Left lung (tissue), 10 donors: ENCODE measurements around the gene ANKS6. TPM values are rescaled to one million over a fixed set of nuclear protein-coding genes. Genes with fewer than 3 reads are reported as not detected.
A peak's percentile ranks its signal among the peaks of the same experiment; 100 is the strongest.

ENCODE experiments used
- ATAC-seq: fragments of 200-7000 bp; cut with Tn5 transposase; one replicate; pipeline ENCODE4 v1.9.1; 2020; ENCODE audit warnings: moderate library complexity
- DNase-seq, 4 donors: peaks; one replicate each; pipeline ENCODE4 v3.0.0-alpha.2; 2013 to 2020
- H3K27ac ChIP-seq, 2 donors: fragments of 200-600 bp; sonication (generic) in 1 of 2; one replicate each; pipeline versions ENCODE4 v1.5.0 to v1.8.0; 2020 to 2021
- H3K27me3 ChIP-seq, 2 donors: fragments of 200-600 bp; sonication (generic) in 1 of 2; one replicate each; pipeline versions ENCODE4 v1.5.0 to v1.8.0; 2020 to 2021
- H3K36me3 ChIP-seq, 2 donors: fragments of 200-600 bp; sonication (generic) in 1 of 2; one replicate each; pipeline versions ENCODE4 v1.5.0 to v1.8.0; 2020 to 2021
- H3K4me1 ChIP-seq, 2 donors: fragments of 200-600 bp; one replicate each; pipeline ENCODE4 v1.8.0; 2021
- H3K4me3 ChIP-seq, 2 donors: fragments of 200-600 bp; sonication (generic) in 1 of 2; one replicate each; pipeline versions ENCODE4 v1.5.0 to v1.8.0; 2020 to 2021; ENCODE audit warnings: mild to moderate bottlenecking in 1 of 2
- H3K9me3 ChIP-seq, 2 donors: fragments of 200-600 bp; sonication (generic) in 1 of 2; one replicate each; pipeline versions ENCODE4 v1.5.0 to v1.8.0; 2020 to 2021
- intact Hi-C, 2 donors: fragments of 100-400 bp; cut with DNase I; formaldehyde crosslinking; loops; one replicate each; pipeline versions ENCODE4 v1.11.2 to v1.14.2; 2022
- polyA plus RNA-seq, 6 donors: library from polyadenylated mRNA; unstranded; fragments of 120-200 nt; gene quantifications; one replicate each; pipeline ENCODE4 v1.2.1, GENCODE V29; 2013; ENCODE audit not compliant: insufficient read length in 6 of 6
- total RNA-seq, 2 donors: library from RNA; stranded (reverse); fragmentation: NEBNext Ultra II Directional; extraction: Animal tissue kit (Norgen Biotek cat#: 25700); gene quantifications; one replicate each; pipeline ENCODE4 v1.2.1, GENCODE V29; 2021
- TF ChIP-seq, protein P1 (sequence below), 2 donors: fragments of 200-600 bp; sonication (generic) in 1 of 2; IDR thresholded peaks; one replicate each; pipeline versions ENCODE4 v1.5.0 to v1.8.0; 2021; ENCODE audit warnings: antibody characterized with exemption in 2 of 2
- donor health status: DM: no; HTN: yes; CAD: no.
- donor health status: DM: no; HTN: no; CAD: no.

Gene ANKS6
- total and polyA plus RNA-seq, 8 donors: 21.7 to 31.6 (median 25.0) TPM

DNA sequence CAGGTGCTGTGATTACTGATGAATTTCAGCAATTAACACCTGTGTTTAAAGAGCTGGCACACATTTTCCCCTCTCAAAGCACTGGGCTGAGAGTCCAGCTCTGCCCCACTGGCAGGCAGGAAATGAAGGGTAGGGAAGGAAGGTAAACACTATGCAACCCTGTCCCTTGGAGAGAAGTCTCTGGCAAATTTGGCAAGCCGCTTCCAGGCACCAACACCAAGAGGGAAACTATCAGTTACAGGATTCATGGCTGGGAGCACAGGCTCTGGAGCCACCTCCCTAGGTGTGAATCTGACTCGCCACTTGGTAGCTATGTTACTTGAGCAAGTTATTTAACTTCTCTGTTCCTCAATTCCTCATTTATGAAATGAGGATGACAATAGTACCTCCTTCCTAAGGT, 3.3 kb downstream of the ANKS6 start:
- no peak overlapping the region for H3K4me3 ChIP-seq
- TF ChIP-seq, protein P1, sequence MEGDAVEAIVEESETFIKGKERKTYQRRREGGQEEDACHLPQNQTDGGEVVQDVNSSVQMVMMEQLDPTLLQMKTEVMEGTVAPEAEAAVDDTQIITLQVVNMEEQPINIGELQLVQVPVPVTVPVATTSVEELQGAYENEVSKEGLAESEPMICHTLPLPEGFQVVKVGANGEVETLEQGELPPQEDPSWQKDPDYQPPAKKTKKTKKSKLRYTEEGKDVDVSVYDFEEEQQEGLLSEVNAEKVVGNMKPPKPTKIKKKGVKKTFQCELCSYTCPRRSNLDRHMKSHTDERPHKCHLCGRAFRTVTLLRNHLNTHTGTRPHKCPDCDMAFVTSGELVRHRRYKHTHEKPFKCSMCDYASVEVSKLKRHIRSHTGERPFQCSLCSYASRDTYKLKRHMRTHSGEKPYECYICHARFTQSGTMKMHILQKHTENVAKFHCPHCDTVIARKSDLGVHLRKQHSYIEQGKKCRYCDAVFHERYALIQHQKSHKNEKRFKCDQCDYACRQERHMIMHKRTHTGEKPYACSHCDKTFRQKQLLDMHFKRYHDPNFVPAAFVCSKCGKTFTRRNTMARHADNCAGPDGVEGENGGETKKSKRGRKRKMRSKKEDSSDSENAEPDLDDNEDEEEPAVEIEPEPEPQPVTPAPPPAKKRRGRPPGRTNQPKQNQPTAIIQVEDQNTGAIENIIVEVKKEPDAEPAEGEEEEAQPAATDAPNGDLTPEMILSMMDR (IDR thresholded peaks at IDR 0.05): no peak
- peaks cover 0 to 17% of the 10 kb centered on the region in 2 donors for H3K36me3 ChIP-seq
- ATAC-seq (no peak), DNase-seq (no peak)
- H3K27me3 ChIP-seq: peaks cover 0 to 19% of the 10 kb centered on the region in 2 donors
- intact Hi-C loops: loop anchor here in 1 of 2 donors (10.0 kb wide), 1 partner anchor 258 kb away; no protein-coding TSS in a partner anchor
- H3K27ac ChIP-seq: no peak overlapping the region
- no peaks in the 10 kb centered on the region for H3K9me3 ChIP-seq
- H3K4me1 ChIP-seq: peaks cover 18 to 39% of the 10 kb centered on the region in 2 donors

DNA sequence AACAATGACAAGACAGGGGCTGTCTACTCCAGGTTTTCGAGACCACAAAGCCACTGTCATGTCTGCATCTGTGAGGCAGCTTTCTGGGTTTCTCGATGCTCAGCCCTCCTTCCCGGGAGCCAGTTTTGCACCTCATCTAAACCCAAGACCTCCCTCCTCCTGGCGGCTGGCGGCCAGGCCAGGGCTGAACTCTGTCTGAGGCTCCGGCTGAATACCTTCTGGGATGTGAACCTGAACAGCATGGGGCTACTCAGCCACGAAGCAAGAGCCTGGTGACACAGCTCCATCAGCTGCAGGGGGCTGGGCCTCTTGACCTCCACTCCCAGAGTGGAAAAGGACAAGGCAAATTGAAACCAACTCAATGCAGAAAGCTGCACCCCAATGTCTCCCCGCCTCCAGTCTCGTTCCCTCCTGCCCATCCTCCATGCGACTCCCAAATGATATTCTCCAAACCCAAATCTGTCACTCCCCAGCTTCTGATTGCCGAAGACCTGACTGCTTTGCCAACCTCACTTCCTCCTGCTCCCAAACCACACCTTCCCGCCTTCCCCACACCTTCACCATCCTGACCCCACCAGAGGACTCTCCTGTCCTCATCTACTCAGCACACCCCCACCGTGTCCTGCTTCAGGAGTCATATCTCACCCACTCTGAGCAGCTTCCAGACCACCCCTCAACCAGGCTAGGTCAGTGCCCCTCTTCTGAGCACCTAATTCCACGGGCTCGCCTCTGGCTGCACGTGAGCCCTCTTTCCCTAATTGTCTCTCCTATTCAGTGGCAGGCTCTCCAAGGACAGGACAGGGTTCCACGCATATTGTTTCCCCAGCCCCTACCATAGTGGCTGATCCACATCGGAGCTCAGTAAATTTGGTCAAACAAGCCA, 4.5 kb downstream of the ANKS6 start:
- DNase-seq (no peak), ATAC-seq (no peak)
- peaks cover 18 to 37% of the 10 kb centered on the region in 2 donors for H3K4me1 ChIP-seq
- H3K4me3 ChIP-seq: no peak overlapping the region
- intact Hi-C loops: loop anchor here in 1 of 2 donors (10.0 kb wide), 1 partner anchor 257 kb away; no protein-coding TSS in a partner anchor
- H3K36me3 ChIP-seq: peaks cover 0 to 17% of the 10 kb centered on the region in 2 donors
- no peak overlapping the region for H3K27ac ChIP-seq
- peaks cover 0 to 14% of the 10 kb centered on the region in 2 donors for H3K27me3 ChIP-seq
- H3K9me3 ChIP-seq: no peaks in the 10 kb centered on the region
- TF ChIP-seq, protein P1 (IDR thresholded peaks at IDR 0.05): no peak

DNA sequence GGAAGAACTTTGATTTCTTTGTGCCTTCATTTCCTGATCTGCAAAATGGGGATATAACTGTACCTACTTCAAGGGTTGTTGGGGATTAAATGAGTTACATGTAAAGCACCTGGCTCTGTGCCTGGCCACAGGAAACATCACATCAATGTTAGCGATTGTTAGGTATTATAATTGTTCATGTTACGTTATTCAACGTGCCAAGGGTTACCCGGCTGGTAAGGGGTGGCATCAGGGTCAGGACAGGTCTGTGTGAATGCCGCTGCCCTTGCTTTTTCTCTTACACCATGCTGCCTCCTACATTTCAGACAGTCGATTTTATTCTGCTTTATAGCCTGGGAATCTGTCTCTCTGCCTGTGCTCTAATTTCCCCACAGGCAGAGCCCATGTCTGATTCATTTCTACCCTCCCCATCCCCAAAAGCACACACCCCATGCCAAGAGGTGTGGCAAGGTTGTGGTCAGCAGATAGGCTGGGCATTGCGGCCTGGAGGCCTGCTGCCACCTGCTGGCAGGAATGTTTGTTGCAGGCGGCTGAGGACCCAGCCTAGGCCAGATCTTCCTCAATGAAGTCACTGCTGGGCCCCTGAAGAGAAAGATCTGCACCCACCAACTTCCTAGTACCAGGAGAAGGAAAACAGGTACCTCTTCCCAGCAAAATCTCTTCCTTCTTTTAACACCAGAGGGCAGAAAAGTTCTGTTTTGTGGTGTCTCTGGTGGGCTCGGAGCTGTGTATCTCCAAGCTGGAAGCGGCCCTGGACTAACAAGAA, 5.3 kb downstream of the ANKS6 start:
- Histone ChIP-seq H3K9me3 (no peaks in the 10 kb centered on the region), H3K4me3 (no peak overlapping the region), H3K36me3 (peaks cover 0 to 17% of the 10 kb centered on the region in 2 donors), H3K27me3 (peaks cover 0 to 10% of the 10 kb centered on the region in 2 donors), H3K27ac (peak overlapping the region in 1 of 2 donors; percentile 47), H3K4me1 (peaks cover 18 to 33% of the 10 kb centered on the region in 2 donors)
- ATAC-seq (peak; percentile 93), DNase-seq (peak; percentile 76 to 92 (median 86))
- intact Hi-C loops: loop anchor here in 1 of 2 donors (10.0 kb wide), 1 partner anchor 256 kb away; no protein-coding TSS in a partner anchor
- TF ChIP-seq, protein P1 (IDR thresholded peaks at IDR 0.05): peak; percentile 98 to 99

DNA sequence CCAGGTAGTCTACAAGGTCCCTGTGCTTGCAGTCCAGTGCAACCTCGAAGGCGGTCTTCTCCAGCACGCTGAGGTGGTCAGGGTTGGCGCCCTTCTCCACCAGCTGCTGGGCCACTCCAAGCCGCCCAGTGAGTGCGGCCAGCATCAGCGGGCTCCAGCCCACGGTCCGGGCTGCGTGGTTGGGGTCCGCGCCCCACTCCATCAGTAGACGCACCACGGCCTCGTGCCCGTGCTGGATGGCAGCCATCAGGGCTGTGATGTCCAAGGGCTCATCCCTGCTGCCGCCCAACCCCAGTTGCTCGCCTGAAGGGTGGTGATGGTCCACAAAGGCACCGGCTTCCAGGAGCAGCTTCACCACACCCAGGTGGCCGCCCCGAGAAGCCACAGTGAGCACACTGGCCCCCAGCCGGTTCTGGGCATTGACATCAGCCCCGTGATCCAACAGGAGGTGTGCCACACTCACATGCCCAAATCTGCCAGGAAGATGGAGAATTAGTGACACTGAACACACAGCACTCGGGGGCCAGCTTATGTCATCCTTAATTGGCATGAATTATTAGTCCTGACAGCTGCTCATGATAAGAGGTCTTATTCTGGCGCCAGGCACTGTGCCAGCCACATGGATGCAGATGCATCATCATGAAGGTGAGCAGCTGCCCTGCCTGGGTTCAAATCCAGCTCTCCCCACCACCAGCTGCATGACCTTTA, 6.1 kb downstream of the ANKS6 start:
- DNase-seq (no peak), ATAC-seq (no peak)
- no peak overlapping the region for H3K4me3 ChIP-seq
- H3K27me3 ChIP-seq: peaks cover 0 to 3% of the 10 kb centered on the region in 2 donors
- H3K9me3 ChIP-seq: no peaks in the 10 kb centered on the region
- intact Hi-C loops: loop anchor here in 1 of 2 donors (10.0 kb wide), 1 partner anchor 255 kb away; no protein-coding TSS in a partner anchor
- H3K4me1 ChIP-seq: peaks cover 12 to 28% of the 10 kb centered on the region in 2 donors
- no peak overlapping the region for H3K27ac ChIP-seq
- H3K36me3 ChIP-seq: peaks cover 0 to 17% of the 10 kb centered on the region in 2 donors
- TF ChIP-seq, protein P1 (IDR thresholded peaks at IDR 0.05): no peak
